Measurements from ENCODE around the gene VIPR2. TPM values are rescaled to one million over a fixed set of nuclear protein-coding genes. Genes with fewer than 3 reads are reported as not detected.
"Not testable (repeated sequence)": the region's sequence is repeated elsewhere in the genome, so short reads cannot be mapped to it uniquely, and the experiment has no call there.

Gene VIPR2
- total RNA-seq, 1 experiment from 2014 or later = not detected

- Histone ChIP-seq H2AFZ (no peak overlapping the region), H3K9me2 (ENCODE audit: insufficient read depth) (no peaks in the 10 kb centered on the region), H3K36me3 (ENCODE audit: low read depth) (no peaks in the 10 kb centered on the region), H3K79me2 (ENCODE audit: low read depth) (no peaks in the 10 kb centered on the region), H3K4me3 (no peak overlapping the region), H4K20me1 (ENCODE audit: insufficient read depth) (no peaks in the 10 kb centered on the region), H3K9me3 (ENCODE audit: insufficient read depth, low read depth) (peaks cover 9% of the 10 kb centered on the region; the same call in 1 of the 2 replicates), H3K4me2 (no peak overlapping the region), H3K27ac (no peak overlapping the region), H3K4me1 (replicated peaks; ENCODE audit: insufficient read depth) (no peaks in the 10 kb centered on the region), H3K27me3 (ENCODE audit: insufficient read depth, low read depth) (peaks cover 63% of the 10 kb centered on the region), H3F3A (ENCODE audit: insufficient read depth, low read depth) (no peaks in the 10 kb centered on the region)
- intact Hi-C loops (cut with micrococcal nuclease; ENCODE audit: unreplicated experiment) = no loop called here
- ChIA-PET CTCF (no interaction called here), POLR2A (ENCODE audit: unreplicated experiment) (no interaction called here)
- no peak for DNase-seq
- no TSS peak for BruUV-seq (replicated peaks)
- TF ChIP-seq EZH2 (IDR thresholded peaks at IDR 0.05; ENCODE audit: low read depth) = no peak
- no peak for TF ChIP-seq CTCF (conservative IDR thresholded peaks at IDR 0.05)
These were observed 20.7 kb upstream of the VIPR2 start for GRCh38 chr7:159165352-159165751.

GRCh38 chr7:159163703-159164301 lies 19.1 kb upstream of the VIPR2 start:
- H3F3A ChIP-seq (ENCODE audit: insufficient read depth, low read depth); DNase-seq; H3K4me1 ChIP-seq (replicated peaks; ENCODE audit: insufficient read depth); intact Hi-C loops (cut with micrococcal nuclease; ENCODE audit: unreplicated experiment); BruUV-seq (replicated peaks); H3K4me2 ChIP-seq; H3K4me3 ChIP-seq; H3K79me2 ChIP-seq (ENCODE audit: low read depth); CTCF ChIA-PET; H3K9me2 ChIP-seq (ENCODE audit: insufficient read depth); H4K20me1 ChIP-seq (ENCODE audit: insufficient read depth); H2AFZ ChIP-seq; H3K36me3 ChIP-seq (ENCODE audit: low read depth); POLR2A ChIA-PET (ENCODE audit: unreplicated experiment); H3K9me3 ChIP-seq (ENCODE audit: insufficient read depth, low read depth); H3K27ac ChIP-seq: not testable (repeated sequence)
- peaks cover 63% of the 10 kb centered on the region for H3K27me3 ChIP-seq (ENCODE audit: insufficient read depth, low read depth)

- POLR2A ChIA-PET (ENCODE audit: unreplicated experiment) = not testable (repeated sequence)
These were observed 17.5 kb upstream of the VIPR2 start for GRCh38 chr7:159162050-159162626.

GRCh38 chr7:159160450-159160849 lies 15.8 kb upstream of the VIPR2 start:
- no peak overlapping the region for H3K27ac ChIP-seq
- no TSS peak for BruUV-seq (replicated peaks)
- CTCF ChIA-PET = no interaction called here
- no peaks in the 10 kb centered on the region for H3K4me1 ChIP-seq (replicated peaks; ENCODE audit: insufficient read depth)
- H3K4me2 ChIP-seq = no peak overlapping the region
- H3K4me3 ChIP-seq = no peak overlapping the region
- H3K79me2 ChIP-seq (ENCODE audit: low read depth) = no peaks in the 10 kb centered on the region
- no peaks in the 10 kb centered on the region for H3F3A ChIP-seq (ENCODE audit: insufficient read depth, low read depth)
- no peaks in the 10 kb centered on the region for H3K36me3 ChIP-seq (ENCODE audit: low read depth)
- intact Hi-C loops (cut with micrococcal nuclease; ENCODE audit: unreplicated experiment) = no loop called here
- TF ChIP-seq EZH2 (IDR thresholded peaks at IDR 0.05; ENCODE audit: low read depth) (no peak), CTCF (conservative IDR thresholded peaks at IDR 0.05) (no peak)
- H2AFZ ChIP-seq = no peak overlapping the region
- no peak for DNase-seq
- no peaks in the 10 kb centered on the region for H3K9me2 ChIP-seq (ENCODE audit: insufficient read depth)
- POLR2A ChIA-PET (ENCODE audit: unreplicated experiment) = no interaction called here
- H3K27me3 ChIP-seq (ENCODE audit: insufficient read depth, low read depth) = peaks cover 76% of the 10 kb centered on the region
- no peaks in the 10 kb centered on the region for H4K20me1 ChIP-seq (ENCODE audit: insufficient read depth)
- H3K9me3 ChIP-seq (ENCODE audit: insufficient read depth, low read depth) = peaks cover 4% of the 10 kb centered on the region; the same call in 1 of the 2 replicates

More at GRCh38 chr7:159162050-159162626, 17.5 kb upstream of the VIPR2 start:
- H3K27me3 ChIP-seq (ENCODE audit: insufficient read depth, low read depth) = peaks cover 63% of the 10 kb centered on the region
- H3K4me3 ChIP-seq; H3F3A ChIP-seq (ENCODE audit: insufficient read depth, low read depth); DNase-seq; H4K20me1 ChIP-seq (ENCODE audit: insufficient read depth); H3K79me2 ChIP-seq (ENCODE audit: low read depth); H3K4me2 ChIP-seq; H2AFZ ChIP-seq; BruUV-seq (replicated peaks); H3K4me1 ChIP-seq (replicated peaks; ENCODE audit: insufficient read depth); H3K9me3 ChIP-seq (ENCODE audit: insufficient read depth, low read depth); H3K9me2 ChIP-seq (ENCODE audit: insufficient read depth); intact Hi-C loops (cut with micrococcal nuclease; ENCODE audit: unreplicated experiment); H3K36me3 ChIP-seq (ENCODE audit: low read depth); H3K27ac ChIP-seq; CTCF ChIA-PET: not testable (repeated sequence)
